Mesangial cell (primary cell): ENCODE measurements around the gene IFRD1. TPM values are rescaled to one million over a fixed set of nuclear protein-coding genes. Genes with fewer than 3 reads are reported as not detected.

Experiments used
- total RNA-seq: library from RNA; depleted of rRNA; stranded (reverse); fragments of >200 nt; gene quantifications from 2 replicates; pipeline ENCODE4 v1.2.3, GENCODE V29; 2015

Gene IFRD1, protein sequence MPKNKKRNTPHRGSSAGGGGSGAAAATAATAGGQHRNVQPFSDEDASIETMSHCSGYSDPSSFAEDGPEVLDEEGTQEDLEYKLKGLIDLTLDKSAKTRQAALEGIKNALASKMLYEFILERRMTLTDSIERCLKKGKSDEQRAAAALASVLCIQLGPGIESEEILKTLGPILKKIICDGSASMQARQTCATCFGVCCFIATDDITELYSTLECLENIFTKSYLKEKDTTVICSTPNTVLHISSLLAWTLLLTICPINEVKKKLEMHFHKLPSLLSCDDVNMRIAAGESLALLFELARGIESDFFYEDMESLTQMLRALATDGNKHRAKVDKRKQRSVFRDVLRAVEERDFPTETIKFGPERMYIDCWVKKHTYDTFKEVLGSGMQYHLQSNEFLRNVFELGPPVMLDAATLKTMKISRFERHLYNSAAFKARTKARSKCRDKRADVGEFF
- 16.6 and 19.4 TPM in 2 replicates for total RNA-seq

GRCh38 chr7:112449902-112450806, at the start of gene IFRD1:
TSS of gene IFRD1 (plus strand) at chr7:112450460. CDS start at chr7:112450689, 229 bp downstream.

Other genes starting within 250 kb of the IFRD1 start
- gene DOCK4, start 244.1 kb upstream of the IFRD1 start, total RNA-seq, result 13.2 and 16.3 TPM in 2 replicates
- gene ZNF277, start 243.8 kb upstream of the IFRD1 start, total RNA-seq, result 16.3 and 24.6 TPM in 2 replicates
- gene LSMEM1, start 30.5 kb downstream of the IFRD1 start, total RNA-seq, result 0.13 TPM in 1 of 2 replicates, not detected in the other